ENCODE results near the gene PRICKLE2.
A peak's percentile ranks its signal among the peaks of the same experiment; 100 is the strongest.

The PRICKLE2 gene

GRCh38 chr3:64187065-64187959 lies 38.0 kb downstream of the PRICKLE2 start:
- DNase-seq = peak; percentile 89

GRCh38 chr3:64186667-64187064 lies 38.6 kb downstream of the PRICKLE2 start:
- no peak for DNase-seq

GRCh38 chr3:64185436-64185835 lies 39.8 kb downstream of the PRICKLE2 start:
- DNase-seq = no peak

- no peak for DNase-seq
Measured at GRCh38 chr3:64184621-64185020, 40.6 kb downstream of the PRICKLE2 start.

- DNase-seq = no peak
Measured at GRCh38 chr3:64179860-64180259, 45.4 kb downstream of the PRICKLE2 start.

GRCh38 chr3:64179249-64179648 lies 46.0 kb downstream of the PRICKLE2 start:
- no peak for DNase-seq

- no peak for DNase-seq
Measured at GRCh38 chr3:64178419-64178818, 46.8 kb downstream of the PRICKLE2 start.

- DNase-seq = no peak
Measured at GRCh38 chr3:64176461-64176996, 48.7 kb downstream of the PRICKLE2 start.

GRCh38 chr3:64174328-64174727 lies 50.9 kb downstream of the PRICKLE2 start:
- no peak for DNase-seq

GRCh38 chr3:64173563-64173962 lies 51.7 kb downstream of the PRICKLE2 start:
- DNase-seq = no peak

- DNase-seq = no peak
Measured at GRCh38 chr3:64170270-64170669, 55.0 kb downstream of the PRICKLE2 start.

GRCh38 chr3:64167868-64168267 lies 57.4 kb downstream of the PRICKLE2 start:
- no peak for DNase-seq

- DNase-seq = no peak
Measured at GRCh38 chr3:64167351-64167750, 57.9 kb downstream of the PRICKLE2 start.

GRCh38 chr3:64166584-64167162 lies 58.6 kb downstream of the PRICKLE2 start:
- DNase-seq = no peak

GRCh38 chr3:64164349-64164748 lies 60.9 kb downstream of the PRICKLE2 start:
- no peak for DNase-seq

- no peak for DNase-seq
Measured at GRCh38 chr3:64163755-64164148, 61.5 kb downstream of the PRICKLE2 start.

GRCh38 chr3:64163019-64163754 lies 62.1 kb downstream of the PRICKLE2 start:
- no peak for DNase-seq

GRCh38 chr3:64161481-64161952 lies 63.7 kb downstream of the PRICKLE2 start:
- DNase-seq = no peak

- DNase-seq = no peak
Measured at GRCh38 chr3:64160000-64160695, 65.1 kb downstream of the PRICKLE2 start.

- no peak for DNase-seq
Measured at GRCh38 chr3:64158334-64158733, 66.9 kb downstream of the PRICKLE2 start.

GRCh38 chr3:64157150-64158035 lies 67.9 kb downstream of the PRICKLE2 start:
- DNase-seq = no peak

GRCh38 chr3:64155328-64155727 lies 69.9 kb downstream of the PRICKLE2 start:
- no peak for DNase-seq
